HepG2 (cell line): ENCODE results near the gene ANKS4B. TPM values are rescaled to one million over a fixed set of nuclear protein-coding genes. Genes with fewer than 3 reads are reported as not detected.

Experiments
- AGO2 ChIP-seq: fragments of 200-400 bp; formaldehyde crosslinking; optimal IDR thresholded peaks from 2 replicates; pipeline ENCODE3; 2017; ENCODE audit warnings: mild to moderate bottlenecking, low read depth, low read length, moderate library complexity
- GTF3A ChIP-seq: sonication (generic); formaldehyde crosslinking; conservative IDR thresholded peaks from 2 replicates; pipeline ENCODE4 v1.4.0; 2020; ENCODE audit warnings: mild to moderate bottlenecking, missing genetic modification reagents
- MTF2 ChIP-seq: sonication (generic); formaldehyde crosslinking; IDR thresholded peaks from 2 replicates; pipeline ENCODE4 v1.5.0; 2020; ENCODE audit warnings: missing genetic modification reagents, borderline replicate concordance
- RBM39 ChIP-seq: fragments of 200-400 bp; formaldehyde crosslinking; IDR thresholded peaks from one replicate; pipeline ENCODE4 v1.6.1; 2018; ENCODE audit warnings: antibody characterized with exemption, mild to moderate bottlenecking, low read depth, low read length; ENCODE audit not compliant: poor library complexity, severe bottlenecking
- SNAPC2 ChIP-seq: sonication (generic); formaldehyde crosslinking; IDR thresholded peaks from 2 replicates; pipeline ENCODE4 v1.8.1; 2022; ENCODE audit warnings: mild to moderate bottlenecking, missing genetic modification reagents
- STAT5B ChIP-seq: sonication (generic); formaldehyde crosslinking; IDR thresholded peaks from 2 replicates; pipeline ENCODE4 v1.4.0; 2020; ENCODE audit warnings: missing genetic modification reagents
- THYN1 ChIP-seq: sonication (generic); formaldehyde crosslinking; IDR thresholded peaks from 2 replicates; pipeline ENCODE4 v1.8.1; 2023; ENCODE audit warnings: low read depth, mild to moderate bottlenecking, moderate library complexity, missing genetic modification reagents, borderline replicate concordance
- XRCC5 ChIP-seq: fragments of 200-400 bp; formaldehyde crosslinking; optimal IDR thresholded peaks from 2 replicates; pipeline ENCODE3; 2017; ENCODE audit warnings: mild to moderate bottlenecking, low read length
- ZBTB38 ChIP-seq: sonication (generic); formaldehyde crosslinking; IDR thresholded peaks from 2 replicates; pipeline ENCODE4 v1.5.1; 2020; ENCODE audit warnings: mild to moderate bottlenecking, missing genetic modification reagents
- ZFP37 ChIP-seq: sonication (generic); formaldehyde crosslinking; IDR thresholded peaks from 2 replicates; pipeline ENCODE4 v1.4.0; 2020; ENCODE audit warnings: missing genetic modification reagents, borderline replicate concordance
- ZNF251 ChIP-seq: sonication (generic); formaldehyde crosslinking; IDR thresholded peaks from 2 replicates; pipeline ENCODE4 v1.9.0; 2021; ENCODE audit warnings: mild to moderate bottlenecking, missing genetic modification reagents
- ZNF335 ChIP-seq: sonication (generic); formaldehyde crosslinking; IDR thresholded peaks from 2 replicates; pipeline ENCODE4 v1.4.0; 2020; ENCODE audit warnings: missing genetic modification reagents
- ZNF569 ChIP-seq: sonication (generic); formaldehyde crosslinking; IDR thresholded peaks from 2 replicates; pipeline ENCODE4 v1.5.0; 2020; ENCODE audit warnings: mild to moderate bottlenecking, missing genetic modification reagents, moderate library complexity, borderline replicate concordance
- ZNF589 ChIP-seq: sonication (generic); formaldehyde crosslinking; conservative IDR thresholded peaks from 2 replicates; pipeline ENCODE4 v1.8.0; 2022; ENCODE audit warnings: mild to moderate bottlenecking, moderate library complexity, missing genetic modification reagents
- ZNF792 ChIP-seq: IDR thresholded peaks from 2 replicates; pipeline ENCODE4 v1.6.1; 2016
- polyA plus RNA-seq, 8 experiments: library from polyadenylated mRNA; depleted of rRNA in 3 of 8; stranded (reverse) in 7 of 8; unstranded in 1 of 8; fragments of >200 nt; fragmentation: Illumina TruSeq in 4 of 8; extraction: Trizol in 4 of 8; gene quantifications; 2 replicates each; pipeline versions ENCODE4 v1.2.1 to v1.2.3, GENCODE V29; 2011 to 2016; ENCODE audit warnings: low read depth in 4 of 8, missing spikeins in 1 of 8, mixed read lengths in 1 of 8; ENCODE audit not compliant: insufficient read depth in 1 of 8
- total RNA-seq, 5 experiments: library from RNA; depleted of rRNA; stranded (reverse); fragments of >200 nt; fragmentation: Illumina TruSeq; extraction: Trizol; gene quantifications; 2 replicates each; pipeline ENCODE4 v1.2.3, GENCODE V29; 2016; ENCODE audit warnings: low read depth in 1 of 5
- TF ChIP-seq, protein P1 (sequence below): sonication (generic); formaldehyde crosslinking; IDR thresholded peaks from 2 replicates; pipeline ENCODE4 v1.4.0; 2020; ENCODE audit warnings: missing genetic modification reagents
- TF ChIP-seq, protein P2 (sequence below), 2 experiments: fragments of 450-650 bp in 1 of 2; sonication (generic) in 1 of 2; formaldehyde crosslinking; IDR thresholded peaks; 2 replicates each; pipeline versions ENCODE4 v1.5.0 to v1.8.0; 2020 to 2022; ENCODE audit warnings: mild to moderate bottlenecking in 1 of 2, missing genetic modification reagents in 1 of 2
- TF ChIP-seq, protein P3 (sequence below): sonication (generic); formaldehyde crosslinking; IDR thresholded peaks from 2 replicates; pipeline ENCODE4 v1.8.0; 2022; ENCODE audit warnings: mild to moderate bottlenecking, missing genetic modification reagents, borderline replicate concordance
- TF ChIP-seq, protein P4 (sequence below): sonication (generic); formaldehyde crosslinking; IDR thresholded peaks from 2 replicates; pipeline ENCODE4 v1.4.0; 2020; ENCODE audit warnings: missing genetic modification reagents, mild to moderate bottlenecking, borderline replicate concordance
- TF ChIP-seq, protein P5 (sequence below): sonication (generic); formaldehyde crosslinking; IDR thresholded peaks from 2 replicates; pipeline ENCODE4 v1.8.0; 2022; ENCODE audit warnings: low read depth, missing genetic modification reagents

ANKS4B gene
- total and polyA plus RNA-seq, 2 of the 13 experiments (the other 11 are each of a cell fraction or from before 2014, with no cell fraction given), result 6.5 to 30.0 TPM

DNA sequence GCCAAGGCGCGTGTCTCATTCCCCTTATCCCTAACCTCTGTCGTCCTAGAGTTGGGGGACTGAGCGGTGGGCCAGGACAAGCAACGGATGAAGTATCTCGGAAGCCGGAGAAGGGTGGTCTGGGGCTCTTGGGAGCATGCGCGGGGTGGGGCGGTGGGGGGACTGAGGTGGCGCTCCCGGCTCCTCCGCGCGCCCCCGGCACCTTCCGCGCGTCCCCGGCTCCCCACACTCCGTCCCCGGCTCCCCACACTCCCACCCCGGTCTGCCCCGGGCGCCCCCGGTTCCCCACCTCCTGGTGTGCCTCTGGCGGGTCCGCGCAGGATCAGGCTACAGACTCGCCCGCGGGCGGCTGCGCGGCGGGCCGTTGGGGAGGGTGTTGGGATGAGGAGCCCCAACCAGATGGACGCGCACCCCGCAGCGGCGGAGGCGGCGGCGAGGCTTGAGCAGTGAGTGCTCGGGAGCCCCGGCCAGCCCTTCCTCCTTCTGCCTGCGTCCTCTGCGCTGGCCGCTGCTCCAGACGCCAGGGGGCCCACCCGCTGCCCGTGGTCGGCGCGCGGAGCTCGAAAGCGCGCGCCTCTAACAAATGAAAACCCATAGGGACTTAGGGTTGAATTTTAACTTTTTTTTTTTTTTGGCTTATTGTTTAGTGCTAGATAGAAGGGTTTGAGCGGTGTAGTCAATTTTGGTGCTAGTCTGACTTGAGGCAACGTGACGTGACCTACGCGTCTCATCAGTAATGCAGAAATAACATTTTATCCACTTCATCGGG is 50.2 kb downstream of the ANKS4B start (continued):
- TF ChIP-seq, protein P1, sequence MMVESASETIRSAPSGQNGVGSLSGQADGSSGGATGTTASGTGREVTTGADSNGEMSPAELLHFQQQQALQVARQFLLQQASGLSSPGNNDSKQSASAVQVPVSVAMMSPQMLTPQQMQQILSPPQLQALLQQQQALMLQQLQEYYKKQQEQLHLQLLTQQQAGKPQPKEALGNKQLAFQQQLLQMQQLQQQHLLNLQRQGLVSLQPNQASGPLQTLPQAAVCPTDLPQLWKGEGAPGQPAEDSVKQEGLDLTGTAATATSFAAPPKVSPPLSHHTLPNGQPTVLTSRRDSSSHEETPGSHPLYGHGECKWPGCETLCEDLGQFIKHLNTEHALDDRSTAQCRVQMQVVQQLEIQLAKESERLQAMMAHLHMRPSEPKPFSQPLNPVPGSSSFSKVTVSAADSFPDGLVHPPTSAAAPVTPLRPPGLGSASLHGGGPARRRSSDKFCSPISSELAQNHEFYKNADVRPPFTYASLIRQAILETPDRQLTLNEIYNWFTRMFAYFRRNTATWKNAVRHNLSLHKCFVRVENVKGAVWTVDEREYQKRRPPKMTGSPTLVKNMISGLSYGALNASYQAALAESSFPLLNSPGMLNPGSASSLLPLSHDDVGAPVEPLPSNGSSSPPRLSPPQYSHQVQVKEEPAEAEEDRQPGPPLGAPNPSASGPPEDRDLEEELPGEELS, result peak; percentile 58
- TF ChIP-seq, protein P2, sequence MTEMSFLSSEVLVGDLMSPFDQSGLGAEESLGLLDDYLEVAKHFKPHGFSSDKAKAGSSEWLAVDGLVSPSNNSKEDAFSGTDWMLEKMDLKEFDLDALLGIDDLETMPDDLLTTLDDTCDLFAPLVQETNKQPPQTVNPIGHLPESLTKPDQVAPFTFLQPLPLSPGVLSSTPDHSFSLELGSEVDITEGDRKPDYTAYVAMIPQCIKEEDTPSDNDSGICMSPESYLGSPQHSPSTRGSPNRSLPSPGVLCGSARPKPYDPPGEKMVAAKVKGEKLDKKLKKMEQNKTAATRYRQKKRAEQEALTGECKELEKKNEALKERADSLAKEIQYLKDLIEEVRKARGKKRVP (CRISPR knock-in tag; IDR thresholded peaks at IDR 0.05), result no peak
- TF ChIP-seq ZNF251 (CRISPR knock-in tag), result no peak
- TF ChIP-seq THYN1 (CRISPR knock-in tag), result no peak
- no peak for TF ChIP-seq ZNF569 (CRISPR knock-in tag)
- TF ChIP-seq ZBTB38, result peak; percentile 69; the same call in 1 of the 2 replicates
- TF ChIP-seq, protein P3, sequence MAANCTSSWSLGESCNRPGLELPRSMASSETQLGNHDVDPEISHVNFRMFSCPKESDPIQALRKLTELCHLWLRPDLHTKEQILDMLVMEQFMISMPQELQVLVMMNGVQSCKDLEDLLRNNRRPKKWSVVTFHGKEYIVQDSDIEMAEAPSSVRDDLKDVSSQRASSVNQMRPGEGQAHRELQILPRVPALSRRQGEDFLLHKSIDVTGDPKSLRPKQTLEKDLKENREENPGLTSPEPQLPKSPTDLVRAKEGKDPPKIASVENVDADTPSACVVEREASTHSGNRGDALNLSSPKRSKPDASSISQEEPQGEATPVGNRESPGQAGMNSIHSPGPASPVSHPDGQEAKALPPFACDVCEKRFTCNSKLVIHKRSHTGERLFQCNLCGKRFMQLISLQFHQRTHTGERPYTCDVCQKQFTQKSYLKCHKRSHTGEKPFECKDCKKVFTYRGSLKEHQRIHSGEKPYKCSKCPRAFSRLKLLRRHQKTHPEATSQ (CRISPR knock-in tag), result no peak
- TF ChIP-seq GTF3A (CRISPR knock-in tag), result no peak
- 0 out of 2 replicates have a peak, but pooled peaks have one; percentile 29 for TF ChIP-seq ZNF335
- peak; percentile 91 for TF ChIP-seq RBM39
- TF ChIP-seq, protein P4, sequence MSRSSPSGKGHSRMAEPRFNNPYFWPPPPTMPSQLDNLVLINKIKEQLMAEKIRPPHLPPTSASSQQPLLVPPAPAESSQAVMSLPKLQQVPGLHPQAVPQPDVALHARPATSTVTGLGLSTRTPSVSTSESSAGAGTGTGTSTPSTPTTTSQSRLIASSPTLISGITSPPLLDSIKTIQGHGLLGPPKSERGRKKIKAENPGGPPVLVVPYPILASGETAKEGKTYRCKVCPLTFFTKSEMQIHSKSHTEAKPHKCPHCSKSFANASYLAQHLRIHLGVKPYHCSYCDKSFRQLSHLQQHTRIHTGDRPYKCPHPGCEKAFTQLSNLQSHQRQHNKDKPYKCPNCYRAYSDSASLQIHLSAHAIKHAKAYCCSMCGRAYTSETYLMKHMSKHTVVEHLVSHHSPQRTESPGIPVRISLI, result peak; percentile 69; the same call in 1 of the 2 replicates
- no peak for TF ChIP-seq SNAPC2 (CRISPR knock-in tag)
- no peak for TF ChIP-seq STAT5B (CRISPR knock-in tag)
- TF ChIP-seq MTF2 (CRISPR knock-in tag), result peak; percentile 31; the same call in 1 of the 2 replicates
- TF ChIP-seq ZNF792 (CRISPR knock-in tag), result 0 out of 2 replicates have a peak, but pooled peaks have one; percentile 30
- TF ChIP-seq, protein P5, sequence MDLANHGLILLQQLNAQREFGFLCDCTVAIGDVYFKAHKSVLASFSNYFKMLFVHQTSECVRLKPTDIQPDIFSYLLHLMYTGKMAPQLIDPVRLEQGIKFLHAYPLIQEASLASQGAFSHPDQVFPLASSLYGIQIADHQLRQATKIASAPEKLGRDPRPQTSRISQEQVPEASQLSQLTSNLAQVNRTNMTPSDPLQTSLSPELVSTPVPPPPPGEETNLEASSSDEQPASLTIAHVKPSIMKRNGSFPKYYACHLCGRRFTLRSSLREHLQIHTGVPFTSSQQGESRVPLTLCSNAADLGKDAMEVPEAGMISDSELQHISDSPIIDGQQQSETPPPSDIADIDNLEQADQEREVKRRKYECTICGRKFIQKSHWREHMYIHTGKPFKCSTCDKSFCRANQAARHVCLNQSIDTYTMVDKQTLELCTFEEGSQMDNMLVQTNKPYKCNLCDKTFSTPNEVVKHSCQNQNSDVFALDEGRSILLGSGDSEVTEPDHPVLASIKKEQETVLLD, result no peak
- TF ChIP-seq AGO2, result peak; percentile 37
- TF ChIP-seq XRCC5, result peak; percentile 92
- TF ChIP-seq ZNF589 (CRISPR knock-in tag), result no peak
- TF ChIP-seq ZFP37, result no peak
